Measurements from ENCODE around the gene MEGF6. TPM values are rescaled to one million over a fixed set of nuclear protein-coding genes. Genes with fewer than 3 reads are reported as not detected.

Gene MEGF6
- total and polyA plus RNA-seq, 9 of the 15 experiments (the other 6 are each of a cell fraction or from before 2014, with no cell fraction given): 0.03 to 1.7 (median 0.24) TPM; not detected in 3

- intact Hi-C loops (cut with micrococcal nuclease): no loop called here
- ChIA-PET CTCF (ENCODE audit: low intra/inter-chr PET ratio) (no interaction called here), POLR2A (interaction anchor here (0.5 kb wide), 1 partner anchor 231 kb away, joined by 3 read pairs; no protein-coding TSS in a partner anchor)
- H3K36me3 ChIP-seq (ENCODE audit: control insufficient read depth, insufficient read depth, low read length): no peaks in the 10 kb centered on the region
- H3K9ac ChIP-seq (ENCODE audit: insufficient read depth in 1 of 2, low read depth in 2 of 2, low read length in 2 of 2): no peak overlapping the region; a peak in 1 of 4 replicates
- peaks cover 20% of the 10 kb centered on the region for H4K20me1 ChIP-seq (replicated peaks; ENCODE audit: control insufficient read depth, insufficient read depth, low read length)
- H3K4me1 ChIP-seq (replicated peaks in 1 of 2; ENCODE audit: control insufficient read depth in 2 of 2, insufficient read depth in 2 of 2, low read length in 2 of 2): peaks cover 0 to 55% of the 10 kb centered on the region in 2 experiments; a peak in 3 of 5 replicates
- no peak for TF ChIP-seq GATA2 (CRISPR knock-in tag; IDR thresholded peaks at IDR 0.05)
- no peak for TF ChIP-seq HES1 (IDR thresholded peaks at IDR 0.05; ENCODE audit: low read depth)
- TF ChIP-seq POLR2G (IDR thresholded peaks at IDR 0.05; ENCODE audit: low read depth, low read length): no peak
- ATAC-seq (no peak), FAIRE-seq (no peak), DNase-seq (ENCODE audit: extremely low read depth in 1 of 4, low spot score in 3 of 4) (no peak)
- H3K4me2 ChIP-seq (ENCODE audit: insufficient read depth, low read length): no peak overlapping the region
- no peaks in the 10 kb centered on the region for H3K79me2 ChIP-seq (ENCODE audit: control insufficient read depth, insufficient read depth, low read length)
- H3K27ac ChIP-seq (ENCODE audit: extremely low read depth, low read depth, low read length): no peak overlapping the region
- peaks cover 4% of the 10 kb centered on the region for H3K9me1 ChIP-seq (ENCODE audit: control insufficient read depth, insufficient read depth, low read length)
- H3K4me3 ChIP-seq: no peak overlapping the region
- H2AFZ ChIP-seq (ENCODE audit: low read depth, low read length): no peak overlapping the region
- no peaks in the 10 kb centered on the region for H3K9me3 ChIP-seq (replicated peaks; ENCODE audit: control insufficient read depth, insufficient read depth, low read depth, low read length)
- in situ Hi-C loops (cut with MboI): no loop called here
- no TSS peak for BruUV-seq (replicated peaks)
- WGBS (ENCODE audit: insufficient coverage, low coverage, missing lambda C conversion rate): 3% methylated on average over 31 of the region's 31 CpGs
- peaks cover 15 to 68% of the 10 kb centered on the region in 2 experiments; a peak in 4 of 5 replicates for H3K27me3 ChIP-seq (ENCODE audit: control insufficient read depth in 2 of 2, insufficient read depth in 2 of 2, low read length in 2 of 2)
These were observed 142.0 kb downstream of the MEGF6 start for GRCh38 chr1:3469104-3469848.

All from K562 (cell line).